ENCODE results near the gene ACBD5. TPM values are rescaled to one million over a fixed set of nuclear protein-coding genes. Genes with fewer than 3 reads are reported as not detected.
A peak's percentile ranks its signal among the peaks of the same experiment; 100 is the strongest.

The ACBD5 gene
- total and polyA plus RNA-seq, 2 experiments from 2014 or later = 16.2 to 30.7 TPM

- Histone ChIP-seq H3K36me3 (replicated peaks; ENCODE audit: insufficient read depth, low read depth) (no peaks in the 10 kb centered on the region), H3K27me3 (no peaks in the 10 kb centered on the region), H4K20me1 (ENCODE audit: insufficient read depth, poor library complexity, severe bottlenecking) (peaks cover 2% of the 10 kb centered on the region), H3K79me2 (peaks cover 4% of the 10 kb centered on the region), H3K4me3 (no peak overlapping the region), H3K4me1 (ENCODE audit: insufficient read depth) (no peaks in the 10 kb centered on the region), H3K27ac (no peak overlapping the region), H3K4me2 (no peak overlapping the region), H3K9me2 (replicated peaks; ENCODE audit: insufficient read depth) (no peaks in the 10 kb centered on the region), H3K9me3 (ENCODE audit: low read depth) (no peaks in the 10 kb centered on the region), H2AFZ (no peak overlapping the region)
- TF ChIP-seq EZH2 (IDR thresholded peaks at IDR 0.05; ENCODE audit: borderline replicate concordance) (no peak), EZH2phosphoT487 (IDR thresholded peaks at IDR 0.05; ENCODE audit: low read depth, severe bottlenecking, unreplicated experiment) (no peak), CTCF (IDR thresholded peaks at IDR 0.05; ENCODE audit: poor library complexity) (no peak)
- no peak for DNase-seq (ENCODE audit: low spot score)
- 81% methylated on average over 7 of the region's 8 CpGs for whole genome bisulfite sequencing (ENCODE audit: low lambda C conversion rate, missing lambda C conversion rate)
Measured at GRCh38 chr10:27225011-27225590, 15.5 kb downstream of the ACBD5 start.

- Histone ChIP-seq H3K27ac (no peak overlapping the region), H2AFZ (no peak overlapping the region), H3K9me3 (ENCODE audit: low read depth) (no peaks in the 10 kb centered on the region), H3K79me2 (peaks cover 4% of the 10 kb centered on the region), H3K36me3 (replicated peaks; ENCODE audit: insufficient read depth, low read depth) (no peaks in the 10 kb centered on the region), H4K20me1 (ENCODE audit: insufficient read depth, poor library complexity, severe bottlenecking) (peaks cover 2% of the 10 kb centered on the region), H3K4me3 (no peak overlapping the region), H3K4me2 (no peak overlapping the region), H3K4me1 (ENCODE audit: insufficient read depth) (no peaks in the 10 kb centered on the region), H3K9me2 (replicated peaks; ENCODE audit: insufficient read depth) (no peaks in the 10 kb centered on the region), H3K27me3 (no peaks in the 10 kb centered on the region)
- WGBS (ENCODE audit: low lambda C conversion rate, missing lambda C conversion rate) = 80% methylated on average over 5 of the region's 5 CpGs
- DNase-seq (ENCODE audit: low spot score) = peak; percentile 70
- TF ChIP-seq EZH2phosphoT487 (IDR thresholded peaks at IDR 0.05; ENCODE audit: low read depth, severe bottlenecking, unreplicated experiment) (no peak), EZH2 (IDR thresholded peaks at IDR 0.05; ENCODE audit: borderline replicate concordance) (no peak), CTCF (IDR thresholded peaks at IDR 0.05; ENCODE audit: poor library complexity) (peak; percentile 61)
Measured at GRCh38 chr10:27223964-27224363, 16.6 kb downstream of the ACBD5 start.

- H3K27me3 ChIP-seq = no peaks in the 10 kb centered on the region
- H3K9me2 ChIP-seq (replicated peaks; ENCODE audit: insufficient read depth) = no peaks in the 10 kb centered on the region
- no peaks in the 10 kb centered on the region for H4K20me1 ChIP-seq (ENCODE audit: insufficient read depth, poor library complexity, severe bottlenecking)
- no peaks in the 10 kb centered on the region for H3K79me2 ChIP-seq
- H3K36me3 ChIP-seq (replicated peaks; ENCODE audit: insufficient read depth, low read depth) = no peaks in the 10 kb centered on the region
- no peak overlapping the region for H2AFZ ChIP-seq
- no peaks in the 10 kb centered on the region for H3K9me3 ChIP-seq (ENCODE audit: low read depth)
- no peak overlapping the region for H3K27ac ChIP-seq
- WGBS (ENCODE audit: low lambda C conversion rate, missing lambda C conversion rate) = 87% methylated on average over 2 of the region's 2 CpGs
- no peaks in the 10 kb centered on the region for H3K4me1 ChIP-seq (ENCODE audit: insufficient read depth)
- H3K4me3 ChIP-seq = no peak overlapping the region
- H3K4me2 ChIP-seq = no peak overlapping the region
- TF ChIP-seq EZH2phosphoT487 (IDR thresholded peaks at IDR 0.05; ENCODE audit: low read depth, severe bottlenecking, unreplicated experiment) = no peak
- TF ChIP-seq CTCF (IDR thresholded peaks at IDR 0.05; ENCODE audit: poor library complexity) = no peak
- no peak for TF ChIP-seq EZH2 (IDR thresholded peaks at IDR 0.05; ENCODE audit: borderline replicate concordance)
- DNase-seq (ENCODE audit: low spot score) = no peak
Measured at GRCh38 chr10:27207350-27207749, 33.2 kb downstream of the ACBD5 start.

Measured in hepatocyte (in vitro differentiated cells).